ENCODE data around the gene ARL2BP.

- no peak for TF ChIP-seq CTCF (conservative IDR thresholded peaks at IDR 0.05; ENCODE audit: low read length)
- TF ChIP-seq EZH2phosphoT487 (IDR thresholded peaks at IDR 0.05; ENCODE audit: borderline replicate concordance, low read depth, low read length), result no peak
These were observed 9.1 kb upstream of the ARL2BP start for GRCh38 chr16:57236022-57236350.

All from OCI-LY7 (cell line).